Coronary artery (tissue), 2 donors: ENCODE results near the gene FLT1.

Experiments
- DNase-seq: peaks from one replicate; pipeline ENCODE4 v3.0.0-alpha.2; 2017; ENCODE audit warnings: low spot score
- H3K27ac ChIP-seq, 2 donors: fragments of 200-600 bp; sonication (generic); one replicate each; pipeline ENCODE4 v1.5.1; 2016 to 2019
- H3K4me3 ChIP-seq: fragments of 200-600 bp; sonication (generic); 2 replicates; pipeline ENCODE4 v1.5.1; 2016; ENCODE audit warnings: mild to moderate bottlenecking, moderate library complexity
- TF ChIP-seq, protein P1 (sequence below): fragments of 200-600 bp; sonication (generic); IDR thresholded peaks from one replicate; pipeline ENCODE4 v1.5.1; 2019; ENCODE audit warnings: antibody characterized with exemption

The FLT1 gene

DNA sequence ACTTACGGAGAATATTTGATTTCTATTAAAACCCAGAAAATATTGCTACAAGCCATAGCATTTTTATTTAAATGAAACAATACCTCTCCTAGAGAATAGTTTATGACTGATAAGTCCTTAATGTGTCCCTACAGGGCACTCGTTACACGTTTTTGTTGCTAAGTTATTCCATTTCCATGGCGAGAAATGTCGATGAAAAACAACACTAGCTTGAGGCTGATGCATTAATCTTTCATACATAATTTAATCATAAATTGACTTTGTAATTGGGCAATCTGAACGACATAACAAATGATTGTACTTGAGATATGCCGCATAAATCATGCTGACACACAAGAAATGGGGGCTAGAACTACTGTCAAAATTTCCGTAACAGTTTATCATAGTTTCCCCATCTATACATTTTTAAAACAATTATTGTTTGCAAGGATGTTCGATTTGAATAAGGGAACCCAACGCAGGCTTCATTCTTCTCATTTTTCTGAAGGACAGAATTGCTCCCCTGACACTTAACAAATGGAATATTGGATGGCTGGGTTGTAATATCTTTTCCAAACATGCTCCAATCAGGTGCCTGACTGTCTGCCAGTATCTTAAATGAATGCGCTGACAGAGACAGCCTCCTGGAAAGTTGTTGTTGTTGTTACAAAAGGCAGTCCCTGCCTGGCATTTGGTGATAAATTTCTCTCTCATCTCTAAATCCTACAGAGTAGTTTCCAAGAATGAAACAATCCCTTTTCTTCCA is 61.9 kb downstream of the FLT1 start:
- TF ChIP-seq, protein P1, sequence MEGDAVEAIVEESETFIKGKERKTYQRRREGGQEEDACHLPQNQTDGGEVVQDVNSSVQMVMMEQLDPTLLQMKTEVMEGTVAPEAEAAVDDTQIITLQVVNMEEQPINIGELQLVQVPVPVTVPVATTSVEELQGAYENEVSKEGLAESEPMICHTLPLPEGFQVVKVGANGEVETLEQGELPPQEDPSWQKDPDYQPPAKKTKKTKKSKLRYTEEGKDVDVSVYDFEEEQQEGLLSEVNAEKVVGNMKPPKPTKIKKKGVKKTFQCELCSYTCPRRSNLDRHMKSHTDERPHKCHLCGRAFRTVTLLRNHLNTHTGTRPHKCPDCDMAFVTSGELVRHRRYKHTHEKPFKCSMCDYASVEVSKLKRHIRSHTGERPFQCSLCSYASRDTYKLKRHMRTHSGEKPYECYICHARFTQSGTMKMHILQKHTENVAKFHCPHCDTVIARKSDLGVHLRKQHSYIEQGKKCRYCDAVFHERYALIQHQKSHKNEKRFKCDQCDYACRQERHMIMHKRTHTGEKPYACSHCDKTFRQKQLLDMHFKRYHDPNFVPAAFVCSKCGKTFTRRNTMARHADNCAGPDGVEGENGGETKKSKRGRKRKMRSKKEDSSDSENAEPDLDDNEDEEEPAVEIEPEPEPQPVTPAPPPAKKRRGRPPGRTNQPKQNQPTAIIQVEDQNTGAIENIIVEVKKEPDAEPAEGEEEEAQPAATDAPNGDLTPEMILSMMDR = no peak
- Histone ChIP-seq H3K27ac (no peak overlapping the region), H3K4me3 (no peak overlapping the region)
- DNase-seq = no peak

DNA sequence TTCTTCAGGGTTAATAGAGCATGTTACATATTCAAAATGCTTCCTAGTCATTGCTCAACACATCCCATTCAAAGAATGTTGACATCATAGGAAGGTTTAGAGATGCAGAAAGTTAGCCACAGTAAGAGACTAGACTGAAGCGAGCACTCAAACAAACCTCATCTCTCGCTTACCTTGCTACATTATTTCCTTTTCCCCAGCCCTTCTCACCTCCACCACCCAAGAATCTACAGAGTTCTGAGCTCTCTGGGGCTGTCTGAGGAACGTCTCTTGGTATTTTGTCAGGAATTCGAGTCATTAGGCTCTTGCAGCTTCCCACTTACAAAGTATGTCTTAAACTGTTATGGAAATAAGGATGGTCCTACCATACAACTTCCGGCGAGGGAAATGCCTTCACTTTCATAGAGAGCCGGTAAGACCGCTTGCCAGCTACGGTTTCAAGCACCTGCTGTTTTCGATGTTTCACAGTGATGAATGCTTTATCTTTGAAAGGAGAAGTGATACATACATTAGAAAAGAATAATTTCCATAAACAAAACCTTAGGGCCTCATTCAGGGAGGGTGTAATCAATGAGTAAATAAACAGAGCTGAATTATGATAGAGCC is 65.1 kb downstream of the FLT1 start:
- no peak overlapping the region for H3K4me3 ChIP-seq
- no peak overlapping the region for H3K27ac ChIP-seq
- DNase-seq = no peak
- TF ChIP-seq, protein P1 = no peak

DNA sequence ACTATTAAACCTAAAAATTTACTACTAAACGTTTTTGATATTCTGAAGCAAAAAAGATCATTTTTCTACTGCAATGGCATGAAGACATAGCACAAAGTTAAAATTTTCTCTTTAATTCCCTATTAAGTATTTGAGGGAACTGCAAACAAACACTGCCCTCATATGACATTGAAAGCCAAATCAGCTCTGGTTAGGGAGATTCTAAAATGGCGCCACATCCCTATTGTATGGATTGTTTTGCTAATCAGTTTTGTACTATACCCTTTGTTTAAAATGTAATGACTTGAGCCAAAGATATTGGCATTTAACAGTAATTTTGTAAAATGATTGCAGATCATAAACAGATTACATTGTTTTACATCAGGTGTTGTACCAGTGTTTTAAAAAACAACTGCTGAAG is 65.8 kb downstream of the FLT1 start:
- DNase-seq = no peak
- no peak overlapping the region for H3K27ac ChIP-seq
- no peak overlapping the region for H3K4me3 ChIP-seq
- TF ChIP-seq, protein P1 = no peak

DNA sequence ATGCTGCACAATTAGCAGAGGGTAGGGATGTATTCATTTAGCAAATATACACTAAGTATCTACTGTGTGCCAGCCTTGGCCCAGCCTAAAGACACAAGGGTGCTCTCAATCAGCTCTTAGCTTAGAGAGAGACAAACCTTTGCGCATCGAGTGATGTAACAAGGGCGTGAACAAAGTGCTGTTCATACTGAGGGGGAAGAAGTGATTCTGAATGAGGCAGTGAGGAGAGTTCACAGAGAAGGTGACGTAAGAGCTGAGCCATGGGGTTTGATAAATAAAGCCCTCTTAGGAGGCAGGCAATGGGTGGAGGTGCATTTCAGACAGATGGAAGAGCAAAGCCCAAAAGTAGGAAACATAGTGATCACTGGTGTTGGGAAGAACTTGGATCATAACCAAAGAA is 68.5 kb downstream of the FLT1 start:
- Histone ChIP-seq H3K27ac (no peak overlapping the region), H3K4me3 (no peak overlapping the region)
- TF ChIP-seq, protein P1 = no peak
- no peak for DNase-seq

DNA sequence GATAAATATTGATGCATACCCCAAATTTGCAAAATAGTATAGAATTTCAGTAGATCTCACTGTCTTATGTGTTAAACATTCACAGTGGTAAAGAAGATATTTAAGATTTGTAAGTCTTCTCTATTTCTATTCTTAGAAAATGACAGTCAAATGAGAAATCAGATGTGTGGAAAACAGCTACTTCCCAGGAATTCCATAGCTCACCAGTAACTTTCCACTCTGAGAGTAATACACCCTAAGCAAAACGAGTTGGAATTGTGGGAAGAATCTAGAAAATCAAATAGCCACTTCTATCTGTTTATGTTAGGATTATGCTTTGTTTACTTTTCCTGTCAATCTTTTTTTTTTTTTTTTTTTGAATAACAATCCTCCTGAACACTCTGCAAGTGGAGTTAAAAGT is 69.1 kb downstream of the FLT1 start:
- no peak for DNase-seq
- Histone ChIP-seq H3K27ac (no peak overlapping the region), H3K4me3 (no peak overlapping the region)
- TF ChIP-seq, protein P1 = no peak

DNA sequence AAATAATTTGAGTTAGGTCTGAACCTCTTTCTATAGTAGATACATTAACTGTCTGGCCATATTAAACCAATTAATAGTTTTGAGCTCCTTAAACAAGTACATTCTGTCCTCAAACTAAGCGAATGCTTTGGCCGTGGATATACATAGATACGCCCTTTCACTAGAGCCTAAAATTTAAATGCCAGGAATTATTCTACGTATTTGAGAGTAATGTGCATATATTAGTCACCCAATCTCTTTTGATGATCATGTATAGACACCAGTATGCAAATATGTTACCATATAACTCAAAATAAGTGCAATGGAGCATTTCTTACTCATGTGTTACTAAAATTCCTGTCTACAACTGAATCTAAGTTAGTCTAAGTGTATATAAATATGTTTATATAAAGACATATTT is 70.4 kb downstream of the FLT1 start:
- TF ChIP-seq, protein P1 = no peak
- DNase-seq = no peak
- Histone ChIP-seq H3K27ac (no peak overlapping the region), H3K4me3 (no peak overlapping the region)

DNA sequence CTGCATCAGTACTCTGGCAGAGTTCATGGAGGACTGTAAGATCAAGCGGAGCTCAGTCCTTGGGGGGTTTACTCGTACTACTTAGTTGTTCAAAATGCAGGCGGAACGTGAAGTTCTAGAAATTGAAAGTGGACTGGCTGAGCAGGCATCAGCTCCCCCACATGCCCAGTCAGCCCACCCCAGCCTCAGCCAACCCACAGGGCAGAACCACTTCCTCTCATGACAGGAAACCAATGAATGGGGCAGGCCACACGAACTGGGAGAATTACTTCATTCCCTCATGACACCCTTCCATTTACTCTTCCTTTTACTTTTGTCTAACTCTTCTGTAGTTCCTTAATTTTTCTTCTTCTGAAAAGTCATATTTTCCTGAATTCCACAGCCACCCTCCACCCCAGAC is 71.9 kb downstream of the FLT1 start:
- Histone ChIP-seq H3K27ac (no peak overlapping the region), H3K4me3 (no peak overlapping the region)
- no peak for DNase-seq
- TF ChIP-seq, protein P1 = no peak
